Breast epithelium (tissue), 4 donors: ENCODE results near the gene CRNKL1. TPM values are rescaled to one million over a fixed set of nuclear protein-coding genes. Genes with fewer than 3 reads are reported as not detected.

ENCODE experiments used
- DNase-seq, 2 donors: peaks; one replicate each; pipeline ENCODE4 v3.0.0-alpha.2; 2019; ENCODE audit warnings: low spot score in 2 of 2
- H3K27ac ChIP-seq, 2 donors: fragments of 200-600 bp; sonication (generic) in 1 of 2; one replicate each; pipeline ENCODE4 v1.5.1; 2016 to 2019; ENCODE audit warnings: mild to moderate bottlenecking in 1 of 2
- H3K27me3 ChIP-seq, 2 donors: fragments of 200-600 bp; sonication (generic) in 1 of 2; one replicate each; pipeline versions ENCODE4 v1.5.1 to v1.6.0; 2017 to 2019; ENCODE audit warnings: control low read depth in 1 of 2, mild to moderate bottlenecking in 1 of 2
- H3K36me3 ChIP-seq: fragments of 200-600 bp; one replicate; pipeline ENCODE4 v1.5.1; 2019
- H3K4me1 ChIP-seq, 2 donors: fragments of 200-600 bp; sonication (generic); one replicate each; pipeline ENCODE4 v1.5.1; 2016 to 2019; ENCODE audit warnings: control low read depth in 1 of 2
- H3K4me3 ChIP-seq, 3 donors: fragments of 200-600 bp; sonication (generic); 1 replicate in 2 of 3; 2 replicates in 1 of 3; pipeline ENCODE4 v1.5.1; 2016 to 2019; ENCODE audit warnings: mild to moderate bottlenecking in 3 of 3, moderate library complexity in 2 of 3
- H3K9me3 ChIP-seq, 2 donors: fragments of 200-600 bp; sonication (generic) in 1 of 2; one replicate each; pipeline ENCODE4 v1.5.1; 2016 to 2019; ENCODE audit warnings: control low read depth in 1 of 2
- CTCF ChIP-seq, 3 donors: fragments of 450-650 bp; IDR thresholded peaks; one replicate each; pipeline ENCODE4 v1.5.1; 2016 to 2017; ENCODE audit warnings: antibody characterized with exemption in 3 of 3, mild to moderate bottlenecking in 3 of 3, moderate library complexity in 3 of 3
- POLR2A ChIP-seq: fragments of 450-650 bp; IDR thresholded peaks from one replicate; pipeline ENCODE4 v1.6.1; 2016; ENCODE audit warnings: antibody characterized with exemption, mild to moderate bottlenecking, moderate library complexity
- POLR2AphosphoS5 ChIP-seq, 3 donors: sonication (generic); formaldehyde crosslinking; IDR thresholded peaks; one replicate each; pipeline ENCODE4 v1.6.1; 2017; ENCODE audit warnings: antibody characterized with exemption in 3 of 3
- intact Hi-C: fragments of 100-400 bp; cut with DNase I; formaldehyde crosslinking; loops from one replicate; pipeline ENCODE4 v1.15.1; 2023; ENCODE audit warnings: low total_unique reads
- total RNA-seq, 3 donors: library from RNA; depleted of rRNA; stranded (reverse); fragments of >200 nt; gene quantifications; one replicate each; pipeline ENCODE4 v1.1.0, GENCODE V29; 2016

Gene CRNKL1
- total RNA-seq, 3 donors from 2014 or later: 18.9 to 41.6 (median 24.6) TPM

GRCh38 chr20:20036756-20037155 lies 15.5 kb downstream of the CRNKL1 start:
- intact Hi-C loops: no loop called here
- Histone ChIP-seq H3K4me3 (no peak overlapping the region), H3K27ac (peak overlapping the region; percentile 1 to 10), H3K9me3 (no peaks in the 10 kb centered on the region), H3K4me1 (no peaks in the 10 kb centered on the region), H3K36me3 (peaks cover under 1% of the 10 kb centered on the region), H3K27me3 (no peaks in the 10 kb centered on the region)
- DNase-seq: no peak
- no peak for TF ChIP-seq POLR2A
- no peak for TF ChIP-seq CTCF (IDR thresholded peaks at IDR 0.05)
- no peak for TF ChIP-seq POLR2AphosphoS5 (IDR thresholded peaks at IDR 0.05)

DNA sequence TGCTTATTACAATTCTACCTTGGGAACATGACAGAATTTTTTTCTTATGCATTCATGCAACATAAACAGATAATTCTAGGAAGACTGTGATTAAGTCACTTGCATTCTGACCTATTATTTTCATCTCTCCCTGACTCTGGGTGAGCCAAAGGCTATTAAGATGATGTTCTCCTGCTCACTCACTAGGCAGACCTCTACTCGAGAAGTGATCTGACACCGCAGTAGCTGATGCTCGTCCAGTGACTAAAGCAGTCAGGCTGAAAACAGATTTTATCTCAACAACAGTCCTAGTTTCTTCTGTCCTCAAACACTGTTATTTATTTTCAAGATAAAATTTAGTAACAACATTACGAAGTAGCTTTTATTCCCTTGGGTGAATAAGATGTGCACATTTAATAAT lies 17.8 kb downstream of the CRNKL1 start:
- no peak for DNase-seq
- no peaks in the 10 kb centered on the region for H3K4me1 ChIP-seq
- intact Hi-C loops: no loop called here
- no peak for TF ChIP-seq CTCF (IDR thresholded peaks at IDR 0.05)
- TF ChIP-seq POLR2A: no peak
- no peak for TF ChIP-seq POLR2AphosphoS5 (IDR thresholded peaks at IDR 0.05)
- no peak overlapping the region for H3K27ac ChIP-seq
- no peaks in the 10 kb centered on the region for H3K9me3 ChIP-seq
- no peaks in the 10 kb centered on the region for H3K36me3 ChIP-seq
- H3K27me3 ChIP-seq: no peaks in the 10 kb centered on the region
- no peak overlapping the region for H3K4me3 ChIP-seq

GRCh38 chr20:20031790-20032189 lies 20.5 kb downstream of the CRNKL1 start:
- no peak for TF ChIP-seq POLR2AphosphoS5 (IDR thresholded peaks at IDR 0.05)
- TF ChIP-seq POLR2A: no peak
- no peak for TF ChIP-seq CTCF (IDR thresholded peaks at IDR 0.05)
- Histone ChIP-seq H3K9me3 (no peaks in the 10 kb centered on the region), H3K36me3 (no peaks in the 10 kb centered on the region), H3K27ac (no peak overlapping the region), H3K4me3 (no peak overlapping the region), H3K4me1 (no peaks in the 10 kb centered on the region), H3K27me3 (no peaks in the 10 kb centered on the region)
- DNase-seq: no peak
- intact Hi-C loops: no loop called here

GRCh38 chr20:20027284-20027683 lies 25.0 kb downstream of the CRNKL1 start:
- no peaks in the 10 kb centered on the region for H3K36me3 ChIP-seq
- TF ChIP-seq POLR2AphosphoS5 (IDR thresholded peaks at IDR 0.05) (no peak), CTCF (IDR thresholded peaks at IDR 0.05) (no peak), POLR2A (no peak)
- intact Hi-C loops: no loop called here

GRCh38 chr20:20024942-20025341 lies 27.3 kb downstream of the CRNKL1 start:
- Histone ChIP-seq H3K4me3 (no peak overlapping the region), H3K4me1 (no peaks in the 10 kb centered on the region), H3K27ac (no peak overlapping the region), H3K9me3 (no peaks in the 10 kb centered on the region), H3K36me3 (no peaks in the 10 kb centered on the region), H3K27me3 (no peaks in the 10 kb centered on the region)
- no peak for DNase-seq
- no peak for TF ChIP-seq POLR2AphosphoS5 (IDR thresholded peaks at IDR 0.05)
- TF ChIP-seq POLR2A: no peak
- TF ChIP-seq CTCF (IDR thresholded peaks at IDR 0.05): no peak
- intact Hi-C loops: no loop called here

More at GRCh38 chr20:20027284-20027683, 25.0 kb downstream of the CRNKL1 start:
- no peak for DNase-seq
- no peak overlapping the region for H3K4me3 ChIP-seq
- no peak overlapping the region for H3K27ac ChIP-seq
- H3K9me3 ChIP-seq: no peaks in the 10 kb centered on the region
- H3K27me3 ChIP-seq: no peaks in the 10 kb centered on the region
- no peaks in the 10 kb centered on the region for H3K4me1 ChIP-seq
